GM12891 (cell line): ENCODE measurements around the gene SAP30BP.

ENCODE experiments used
- POLR2A ChIP-seq: IDR thresholded peaks from 2 replicates; pipeline ENCODE4 v1.6.1; 2011; ENCODE audit warnings: low read depth, low read length, control low read depth
- POLR2AphosphoS5 ChIP-seq: IDR thresholded peaks from 2 replicates; pipeline ENCODE4 v1.6.1; 2011; ENCODE audit warnings: low read depth, low read length, control low read depth
- POU2F2 ChIP-seq: IDR thresholded peaks from 2 replicates; pipeline ENCODE4 v1.6.1; 2011; ENCODE audit warnings: low read depth, mild to moderate bottlenecking, control low read depth, low read length, moderate library complexity
- TAF1 ChIP-seq: IDR thresholded peaks from 2 replicates; pipeline ENCODE4 v1.6.1; 2011; ENCODE audit warnings: low read depth, low read length, control low read depth

DNA sequence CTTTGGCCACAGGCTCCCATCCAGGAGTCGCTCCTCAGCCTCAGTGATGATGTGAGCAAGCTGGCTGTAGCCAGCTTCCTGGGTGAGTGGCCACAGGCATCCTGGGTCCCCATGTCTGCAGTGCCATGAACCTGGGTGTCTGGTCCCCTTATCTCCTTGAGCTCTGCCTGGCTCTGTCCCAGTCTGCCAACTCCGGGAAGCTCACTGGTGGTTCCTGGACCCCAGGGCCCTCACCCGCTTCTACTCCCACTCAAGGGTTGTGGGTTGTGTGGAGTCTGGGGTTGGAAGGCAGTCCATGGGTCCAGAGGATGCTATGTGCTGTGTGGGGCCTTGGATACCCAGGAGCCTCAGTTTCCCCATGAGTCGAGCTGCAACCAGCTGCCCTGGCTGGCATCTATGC lies 45.6 kb upstream of the SAP30BP start:
- TF ChIP-seq POLR2A: no peak
- no peak for TF ChIP-seq POLR2AphosphoS5
- no peak for TF ChIP-seq POU2F2
- TF ChIP-seq TAF1: no peak
